ENCODE data around the gene IL2RA. TPM values are rescaled to one million over a fixed set of nuclear protein-coding genes. Genes with fewer than 3 reads are reported as not detected.
"Not testable (repeated sequence)": the region's sequence is repeated elsewhere in the genome, so short reads cannot be mapped to it uniquely, and the experiment has no call there.

The IL2RA gene
- total and polyA plus RNA-seq, 7 donors = 0.08 to 1.8 (median 0.20) TPM

DNA sequence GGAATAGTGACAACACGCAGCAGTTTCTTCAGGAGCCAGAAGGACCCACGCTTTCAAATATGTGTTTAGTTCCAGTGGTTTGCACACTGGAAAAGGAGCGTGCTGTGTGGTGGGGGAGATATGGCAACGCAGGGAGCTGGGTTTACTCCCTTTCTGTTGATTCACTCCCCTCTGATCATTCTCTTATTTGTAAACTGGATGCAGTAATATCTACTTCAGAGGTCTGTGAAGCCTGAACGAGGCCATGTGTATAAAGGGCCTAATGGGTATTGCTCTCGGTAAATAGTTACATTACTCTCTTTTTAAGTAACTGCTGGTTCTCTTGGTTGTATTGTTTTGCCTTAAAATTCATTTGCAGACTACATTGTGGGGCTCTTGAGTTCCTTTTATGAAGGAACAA is 45.9 kb upstream of the IL2RA start:
- H3K4me1 ChIP-seq = peaks cover 13% of the 10 kb centered on the region
- no peak overlapping the region for H3K4me3 ChIP-seq
- intact Hi-C loops (cut with DNase I) = loop anchor here (1.0 to 5.0 kb wide), 4 partner anchors 43 to 295 kb away; partner anchors contain the start of gene PFKFB3 (in 2 of the 2)
- H3K27me3 ChIP-seq (ENCODE audit: insufficient read depth in 3 of 3, low read length in 2 of 3) = no peaks in the 10 kb centered on the region
- DNase-seq = no peak
- H3K27ac ChIP-seq = no peak overlapping the region
- H3K36me3 ChIP-seq (ENCODE audit: insufficient read depth in 1 of 2, low read depth in 1 of 2) = peaks cover 17 to 94% of the 10 kb centered on the region in 2 donors
- ATAC-seq = no peak
- TF ChIP-seq, protein P1, sequence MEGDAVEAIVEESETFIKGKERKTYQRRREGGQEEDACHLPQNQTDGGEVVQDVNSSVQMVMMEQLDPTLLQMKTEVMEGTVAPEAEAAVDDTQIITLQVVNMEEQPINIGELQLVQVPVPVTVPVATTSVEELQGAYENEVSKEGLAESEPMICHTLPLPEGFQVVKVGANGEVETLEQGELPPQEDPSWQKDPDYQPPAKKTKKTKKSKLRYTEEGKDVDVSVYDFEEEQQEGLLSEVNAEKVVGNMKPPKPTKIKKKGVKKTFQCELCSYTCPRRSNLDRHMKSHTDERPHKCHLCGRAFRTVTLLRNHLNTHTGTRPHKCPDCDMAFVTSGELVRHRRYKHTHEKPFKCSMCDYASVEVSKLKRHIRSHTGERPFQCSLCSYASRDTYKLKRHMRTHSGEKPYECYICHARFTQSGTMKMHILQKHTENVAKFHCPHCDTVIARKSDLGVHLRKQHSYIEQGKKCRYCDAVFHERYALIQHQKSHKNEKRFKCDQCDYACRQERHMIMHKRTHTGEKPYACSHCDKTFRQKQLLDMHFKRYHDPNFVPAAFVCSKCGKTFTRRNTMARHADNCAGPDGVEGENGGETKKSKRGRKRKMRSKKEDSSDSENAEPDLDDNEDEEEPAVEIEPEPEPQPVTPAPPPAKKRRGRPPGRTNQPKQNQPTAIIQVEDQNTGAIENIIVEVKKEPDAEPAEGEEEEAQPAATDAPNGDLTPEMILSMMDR (IDR thresholded peaks at IDR 0.05) = no peak
- WGBS, 3 donors = 78 to 81% (median 80%) methylated on average over 6 of the region's 6 CpGs
- no peaks in the 10 kb centered on the region for H3K9me3 ChIP-seq

DNA sequence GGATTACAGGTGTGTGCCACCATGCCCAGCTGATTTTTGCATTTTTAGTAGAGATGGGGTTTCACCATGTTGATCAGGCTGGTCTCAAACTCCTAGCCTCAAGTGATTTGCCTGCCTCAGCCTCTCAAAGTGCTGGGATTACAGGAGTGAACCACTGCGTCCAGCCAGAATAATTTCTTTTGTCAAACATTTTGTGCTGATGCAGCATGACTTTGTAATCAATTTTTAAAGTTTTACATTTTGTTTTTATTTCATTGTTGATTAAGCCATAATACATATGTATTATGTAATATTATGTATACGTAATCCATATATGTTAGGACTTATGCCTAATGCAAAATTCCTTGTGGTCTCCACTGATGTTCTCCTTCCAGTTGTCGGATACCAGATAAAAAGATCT is 45.4 kb upstream of the IL2RA start:
- not testable (repeated sequence) for H3K4me3 ChIP-seq; ATAC-seq; H3K4me1 ChIP-seq; H3K27me3 ChIP-seq (ENCODE audit: insufficient read depth in 3 of 3, low read length in 2 of 3); DNase-seq; H3K9me3 ChIP-seq; H3K27ac ChIP-seq
- intact Hi-C loops (cut with DNase I) = loop anchor here (1.0 to 5.0 kb wide), 4 partner anchors 43 to 296 kb away; partner anchors contain the start of gene PFKFB3 (in 2 of the 2)
- peaks cover 17 to 94% of the 10 kb centered on the region in 2 donors for H3K36me3 ChIP-seq (ENCODE audit: insufficient read depth in 1 of 2, low read depth in 1 of 2)
- WGBS, 3 donors = 94 to 95% (median 95%) methylated on average over 3 of the region's 3 CpGs

- intact Hi-C loops (cut with DNase I) = no loop called here
- ATAC-seq = no peak
- peaks cover 13 to 85% of the 10 kb centered on the region in 2 donors for H3K36me3 ChIP-seq (ENCODE audit: insufficient read depth in 1 of 2, low read depth in 1 of 2)
Observed at GRCh38 chr10:6103591-6103990, 41.4 kb upstream of the IL2RA start.

DNA sequence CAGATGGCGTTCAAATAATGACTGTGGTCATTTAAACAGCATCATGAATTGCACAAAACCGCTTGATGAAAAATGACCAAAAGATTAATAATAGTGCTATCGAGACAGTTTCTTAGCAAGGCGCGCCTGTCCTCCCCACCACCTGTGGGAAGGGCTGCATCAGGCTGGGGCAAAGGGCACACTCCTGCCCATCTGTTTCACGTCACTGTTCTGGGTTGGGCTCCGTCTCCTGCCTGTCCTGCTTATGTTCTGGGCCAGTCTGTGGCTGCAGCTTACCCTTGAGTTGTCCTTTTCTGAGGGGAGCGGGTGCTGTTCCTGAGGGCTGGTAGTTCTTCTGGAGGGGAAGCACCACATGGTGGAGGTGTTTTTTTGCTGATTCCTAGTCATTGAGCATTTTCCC is 40.0 kb upstream of the IL2RA start:
- no peak overlapping the region for H3K4me3 ChIP-seq
- peaks cover 13 to 85% of the 10 kb centered on the region in 2 donors for H3K36me3 ChIP-seq (ENCODE audit: insufficient read depth in 1 of 2, low read depth in 1 of 2)
- intact Hi-C loops (cut with DNase I) = no loop called here
- H3K27me3 ChIP-seq (ENCODE audit: insufficient read depth in 3 of 3, low read length in 2 of 3) = no peaks in the 10 kb centered on the region
- H3K27ac ChIP-seq = no peak overlapping the region
- WGBS, 3 donors = 91 to 92% (median 92%) methylated on average over 8 of the region's 8 CpGs
- no peaks in the 10 kb centered on the region for H3K9me3 ChIP-seq
- DNase-seq = no peak
- TF ChIP-seq, protein P1 (IDR thresholded peaks at IDR 0.05) = no peak
- no peaks in the 10 kb centered on the region for H3K4me1 ChIP-seq
- no peak for ATAC-seq

More at GRCh38 chr10:6103591-6103990, 41.4 kb upstream of the IL2RA start:
- no peaks in the 10 kb centered on the region for H3K27me3 ChIP-seq (ENCODE audit: insufficient read depth in 3 of 3, low read length in 2 of 3)
- H3K4me1 ChIP-seq = no peaks in the 10 kb centered on the region
- H3K27ac ChIP-seq = no peak overlapping the region
- no peak overlapping the region for H3K4me3 ChIP-seq
- TF ChIP-seq, protein P1 (IDR thresholded peaks at IDR 0.05) = no peak
- H3K9me3 ChIP-seq = no peaks in the 10 kb centered on the region
- no peak for DNase-seq
- 67 to 69% (median 69%) methylated on average over 8 of the region's 8 CpGs for WGBS, 3 donors

DNA sequence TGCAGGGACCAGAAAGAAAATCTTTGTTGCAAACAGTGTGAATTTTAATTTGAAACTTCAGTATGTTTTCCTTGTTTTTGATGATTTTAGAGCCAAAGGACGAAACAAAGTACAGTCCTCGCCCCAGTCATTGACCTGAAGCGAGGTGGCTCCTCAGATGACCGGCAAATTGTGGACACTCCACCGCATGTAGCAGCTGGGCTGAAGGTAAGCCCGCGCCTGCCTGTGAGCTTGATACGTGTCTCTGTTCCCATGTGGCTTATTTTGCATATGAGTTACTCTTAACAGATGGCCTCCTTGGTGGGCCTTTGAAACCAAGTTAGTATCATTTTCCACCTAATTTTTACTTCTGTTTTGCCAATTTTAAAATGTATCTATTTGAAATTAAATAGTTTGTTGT is 39.0 kb upstream of the IL2RA start:
- intact Hi-C loops (cut with DNase I) = no loop called here
- H3K4me3 ChIP-seq = no peak overlapping the region
- H3K36me3 ChIP-seq (ENCODE audit: insufficient read depth in 1 of 2, low read depth in 1 of 2) = peaks cover 13 to 79% of the 10 kb centered on the region in 2 donors
- no peaks in the 10 kb centered on the region for H3K27me3 ChIP-seq (ENCODE audit: insufficient read depth in 3 of 3, low read length in 2 of 3)
- peaks cover 2% of the 10 kb centered on the region for H3K4me1 ChIP-seq
- no peak overlapping the region for H3K27ac ChIP-seq
- no peaks in the 10 kb centered on the region for H3K9me3 ChIP-seq
- 79 to 89% (median 83%) methylated on average over 8 of the region's 8 CpGs for WGBS, 3 donors
- TF ChIP-seq, protein P1 (IDR thresholded peaks at IDR 0.05) = no peak
- ATAC-seq (peak in 1 of 4 donors; percentile 29), DNase-seq (no peak)

Measured in psoas muscle (tissue), 8 donors.